GM12878 (cell line): ENCODE data around the gene MTX1. TPM values are rescaled to one million over a fixed set of nuclear protein-coding genes. Genes with fewer than 3 reads are reported as not detected.
"Not testable (repeated sequence)": the region's sequence is repeated elsewhere in the genome, so short reads cannot be mapped to it uniquely, and the experiment has no call there.

Experiments
- ATAC-seq: fragments of 200-7000 bp; cut with Tn5 transposase; 3 replicates; pipeline ENCODE4 v1.9.1; 2020; ENCODE audit warnings: mild to moderate bottlenecking, moderate library complexity
- BruUV-seq: library from RNA; stranded (reverse); fragments of 400-500 nt; replicated peaks from 2 replicates; lab custom pipeline; 2021; lab: Mats Ljungman, UMichigan
- CTCF ChIA-PET: fragments of 300-600 bp; sonication (Branson Sonifier 250); formaldehyde crosslinking; extraction: SDS; loops from one replicate; lab custom pipeline; 2021; ENCODE audit warnings: inconsistent platforms; lab: Yijun Ruan, JAX
- POLR2A ChIA-PET: fragments of 350-600 bp; formaldehyde crosslinking; extraction: SDS; loops from one replicate; lab custom pipeline; 2021; ENCODE audit warnings: inconsistent platforms; lab: Charles Lee
- RAD21 ChIA-PET: fragments of 300-600 bp; sonication (Branson Sonifier 250); formaldehyde crosslinking; loops from one replicate; lab custom pipeline; 2023; ENCODE audit warnings: antibody characterized with exemption; ENCODE audit not compliant: unreplicated experiment; lab: Charles Lee
- SMC1A ChIA-PET: fragments of 300-600 bp; sonication (Branson Sonifier 250); formaldehyde crosslinking; loops from one replicate; lab custom pipeline; 2023; ENCODE audit not compliant: unreplicated experiment, uncharacterized antibody; lab: Charles Lee
- DNase-seq: peaks from one replicate; pipeline ENCODE4 v3.0.0-alpha.2; 2011; ENCODE audit warnings: low read depth, low spot score
- FAIRE-seq: peaks from 3 replicates; lab custom pipeline; 2011; peaks lifted over from hg19 to GRCh38; lab: Jason Lieb, UNC
- H2AFZ ChIP-seq: 2 replicates; pipeline ENCODE4 v1.6.0; 2011; ENCODE audit warnings: low read depth, low read length, control low read depth; ENCODE audit not compliant: control insufficient read depth
- H3K27ac ChIP-seq: 2 replicates; pipeline ENCODE4 v1.5.1; 2011; ENCODE audit warnings: control low read depth; ENCODE audit not compliant: control insufficient read depth, insufficient read depth
- H3K27me3 ChIP-seq, 2 experiments: replicated peaks in 1 of 2; 2 replicates each; pipeline versions ENCODE4 v1.6.0 to v1.6.1; 2011; ENCODE audit warnings: low read length in 1 of 2; ENCODE audit not compliant: control insufficient read depth in 2 of 2, insufficient read depth in 2 of 2
- H3K36me3 ChIP-seq, 2 experiments: 2 replicates each; pipeline ENCODE4 v1.5.1; 2011; ENCODE audit warnings: low read length in 1 of 2; ENCODE audit not compliant: control insufficient read depth in 2 of 2, insufficient read depth in 2 of 2
- H3K4me1 ChIP-seq: 2 replicates; pipeline ENCODE4 v1.6.1; 2011; ENCODE audit warnings: mild to moderate bottlenecking, low read length, moderate library complexity, mixed read lengths; ENCODE audit not compliant: control insufficient read depth, insufficient read depth
- H3K4me2 ChIP-seq: 2 replicates; pipeline ENCODE4 v1.6.0; 2011; ENCODE audit warnings: control low read depth; ENCODE audit not compliant: control insufficient read depth, insufficient read depth
- H3K4me3 ChIP-seq: fragments of 200-600 bp; sonication (generic); 2 replicates; pipeline ENCODE4 v1.5.1; 2016
- H3K79me2 ChIP-seq: 2 replicates; pipeline ENCODE4 v1.6.0; 2011; ENCODE audit warnings: low read length; ENCODE audit not compliant: control insufficient read depth, insufficient read depth
- H3K9ac ChIP-seq: 2 replicates; pipeline ENCODE4 v1.8.0; 2011; ENCODE audit warnings: low read length, control low read depth, mixed read lengths; ENCODE audit not compliant: control insufficient read depth, insufficient read depth
- H3K9me3 ChIP-seq: replicated peaks from 3 replicates; pipeline ENCODE4 v1.5.1; 2011; ENCODE audit warnings: mild to moderate bottlenecking, low read length; ENCODE audit not compliant: control insufficient read depth, insufficient read depth
- H4K20me1 ChIP-seq: 2 replicates; pipeline ENCODE4 v1.6.0; 2011; ENCODE audit not compliant: control insufficient read depth, insufficient read depth
- CEBPB ChIP-seq, 2 experiments: fragments of 150-350 bp in 1 of 2; IDR thresholded peaks; 2 replicates each; pipeline ENCODE4 v1.6.1; 2012 to 2014; ENCODE audit warnings: low read depth in 2 of 2, low read length in 2 of 2, borderline replicate concordance in 1 of 2, inconsistent platforms in 1 of 2
- EED ChIP-seq: sonication (generic); IDR thresholded peaks from 2 replicates; pipeline ENCODE4 v1.6.1; 2016; ENCODE audit warnings: antibody characterized with exemption, low read depth
- JUND ChIP-seq: IDR thresholded peaks from 2 replicates; pipeline ENCODE4 v1.6.1; 2012; ENCODE audit warnings: low read depth, mild to moderate bottlenecking, low read length, improper control_type of control experiment, moderate library complexity
- MEF2A ChIP-seq: IDR thresholded peaks from 2 replicates; pipeline ENCODE4 v1.6.1; 2011; ENCODE audit warnings: low read depth, mild to moderate bottlenecking, low read length, moderate library complexity; ENCODE audit not compliant: insufficient read depth
- NR2C1 ChIP-seq: fragments of 450-650 bp; IDR thresholded peaks from 2 replicates; pipeline ENCODE4 v1.6.1; 2017; ENCODE audit warnings: antibody characterized with exemption, mild to moderate bottlenecking, moderate library complexity
- NR2C2 ChIP-seq: IDR thresholded peaks from 2 replicates; pipeline ENCODE4 v1.6.1; 2011; ENCODE audit warnings: borderline replicate concordance, low read depth; ENCODE audit not compliant: control insufficient read depth, insufficient read length
- SIX5 ChIP-seq: IDR thresholded peaks from 2 replicates; pipeline ENCODE4 v1.6.1; 2011; ENCODE audit warnings: mild to moderate bottlenecking, low read depth, low read length, moderate library complexity; ENCODE audit not compliant: severe bottlenecking
- TAF1 ChIP-seq: IDR thresholded peaks from 2 replicates; pipeline ENCODE4 v1.6.1; 2011; ENCODE audit warnings: mild to moderate bottlenecking, low read depth, low read length, borderline replicate concordance
- ZZZ3 ChIP-seq: IDR thresholded peaks from 2 replicates; pipeline ENCODE4 v1.6.1; 2011; ENCODE audit warnings: low read depth; ENCODE audit not compliant: control insufficient read depth, insufficient read length
- WGBS: methylation state at CpG from one replicate; pipeline ENCODE4 v1.1.6; 2016; ENCODE audit warnings: low lambda C conversion rate; ENCODE audit not compliant: insufficient replicate concordance, insufficient coverage; ENCODE audit errors: missing lambda C conversion rate; 5-methylcytosine and 5-hydroxymethylcytosine counted together
- in situ Hi-C: fragments of 300-500 bp; cut with MboI; formaldehyde crosslinking; loops from 9 replicates; pipeline ENCODE4 v1.14.3; 2018; ENCODE audit warnings: mixed read lengths
- intact Hi-C: fragments of 100-400 bp; cut with micrococcal nuclease; formaldehyde crosslinking; loops from one replicate; pipeline ENCODE4 v1.14.2; 2022; ENCODE audit not compliant: unreplicated experiment
- polyA plus RNA-seq, 11 experiments: library from polyadenylated mRNA; depleted of rRNA in 4 of 11; unstranded in 6 of 11; stranded (reverse) in 5 of 11; fragments of >200 nt; fragmentation: Nextera tagmentation in 4 of 11; fragmentation: Illumina TruSeq in 1 of 11; extraction: Ambion mirVana in 4 of 11; extraction: Trizol in 1 of 11; gene quantifications; 1 replicate in 1 of 11; 2 replicates in 10 of 11; pipeline versions ENCODE4 v1.2.1 to v1.2.3, GENCODE V29; 2011 to 2016; ENCODE audit warnings: inconsistent platforms in 2 of 11, missing spikeins in 2 of 11, low read depth in 1 of 11
- total RNA-seq, 4 experiments: library from RNA; depleted of rRNA in 3 of 4; stranded (reverse); fragments of >200 nt in 3 of 4; fragmentation: Illumina TruSeq in 1 of 4; extraction: Trizol in 1 of 4; gene quantifications; 2 replicates each; pipeline versions ENCODE4 v1.2.1 to v1.2.3, GENCODE V29; 2013 to 2021
- TF ChIP-seq, protein P1 (sequence below): fragments of 150-350 bp; IDR thresholded peaks from 2 replicates; pipeline ENCODE4 v1.6.1; 2014; ENCODE audit warnings: mild to moderate bottlenecking, low read depth, low read length

The MTX1 gene
- total and polyA plus RNA-seq, 10 of the 15 experiments (the other 5 are each of a cell fraction or from before 2014, with no cell fraction given), result 15.8 to 92.0 (median 49.1) TPM

DNA sequence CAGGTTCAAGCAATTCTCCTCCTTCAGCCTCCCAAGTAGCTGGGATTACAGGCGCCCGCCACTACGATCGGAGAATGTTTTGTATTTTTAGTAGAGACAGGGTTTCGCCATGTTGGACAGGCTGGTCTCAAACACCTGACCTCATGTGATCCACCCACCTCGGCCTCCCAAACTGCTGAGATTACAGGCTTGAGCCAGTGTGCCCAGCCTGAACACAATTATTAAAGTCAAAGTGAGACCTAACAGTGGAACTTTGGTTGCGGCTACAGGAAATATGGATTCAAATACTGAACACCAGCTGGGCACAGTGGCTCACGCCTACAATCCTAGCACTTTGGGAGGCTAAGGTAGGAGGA is 16.9 kb downstream of the MTX1 start:
- peak overlapping the region; percentile 88 for H3K4me2 ChIP-seq
- ChIA-PET SMC1A (interaction anchor here (1.0 to 6.7 kb wide), 8 partner anchors 16 to 311 kb away, joined by 3 to 89 read pairs (median 6); partner anchors contain the start of genes CLK2, MTX1 and THBS3), POLR2A (interaction anchor here (0.9 to 6.9 kb wide), 5 partner anchors 16 to 98 kb away, joined by 3 to 84 read pairs (median 28); partner anchors contain the start of genes MTX1 and THBS3), CTCF (interaction anchor here (0.9 to 7.0 kb wide), 12 partner anchors 14 to 136 kb away, joined by 3 to 154 read pairs (median 10); partner anchors contain the start of genes KRTCAP2, MTX1 and THBS3), RAD21 (interaction anchor here (1.0 to 6.5 kb wide), 7 partner anchors 17 to 98 kb away, joined by 3 to 85 read pairs (median 6); partner anchors contain the start of genes MTX1 and THBS3)
- FAIRE-seq, intact Hi-C loops, H2AFZ ChIP-seq, H3K9me3 ChIP-seq, DNase-seq, ATAC-seq, H3K27me3 ChIP-seq, BruUV-seq, in situ Hi-C loops, H4K20me1 ChIP-seq, H3K36me3 ChIP-seq: not testable (repeated sequence)
- peaks cover 22% of the 10 kb centered on the region for H3K79me2 ChIP-seq
- 28% methylated on average over 8 of the region's 8 CpGs for WGBS
- H3K4me1 ChIP-seq, result peaks cover 36% of the 10 kb centered on the region
- peak overlapping the region; percentile 67; the same call in 1 of the 2 replicates for H3K4me3 ChIP-seq
- peak overlapping the region; percentile 89; the same call in 1 of the 2 replicates for H3K9ac ChIP-seq
- H3K27ac ChIP-seq, result peak overlapping the region; percentile 96

GRCh38 chr1:155226188-155226909 is 17.9 kb downstream of the MTX1 start:
- no TSS peak for BruUV-seq
- CTCF ChIA-PET, result interaction anchor here (0.6 to 7.0 kb wide), 18 partner anchors 11 to 277 kb away, joined by 3 to 154 read pairs (median 10); partner anchors contain the start of genes KRTCAP2, MTX1, SCAMP3 and THBS3
- WGBS, result 1% methylated on average over 7 of the region's 7 CpGs
- intact Hi-C loops (loop anchor here (1.0 kb wide), 2 partner anchors 19 to 50 kb away; partner anchors contain the start of gene THBS3), in situ Hi-C loops (no loop called here)
- H2AFZ ChIP-seq, result peak overlapping the region; percentile 75
- RAD21 ChIA-PET, result interaction anchor here (1.0 to 6.5 kb wide), 11 partner anchors 15 to 135 kb away, joined by 3 to 85 read pairs (median 4); partner anchors contain the start of genes KRTCAP2, MTX1 and THBS3
- H4K20me1 ChIP-seq, result no peaks in the 10 kb centered on the region
- no peaks in the 10 kb centered on the region for H3K27me3 ChIP-seq
- peak overlapping the region; percentile 67 for H3K4me3 ChIP-seq
- no peaks in the 10 kb centered on the region; a peak in 1 of 4 replicates for H3K36me3 ChIP-seq
- ATAC-seq (peak; percentile 70), FAIRE-seq (peak; percentile 80), DNase-seq (no peak)
- H3K4me2 ChIP-seq, result peak overlapping the region; percentile 88
- peak overlapping the region; percentile 89 for H3K9ac ChIP-seq
- peaks cover 36% of the 10 kb centered on the region for H3K4me1 ChIP-seq
- no peaks in the 10 kb centered on the region for H3K9me3 ChIP-seq
- SMC1A ChIA-PET, result interaction anchor here (0.5 to 6.7 kb wide), 9 partner anchors 15 to 53 kb away, joined by 3 to 89 read pairs (median 7); partner anchors contain the start of genes KRTCAP2, MTX1 and THBS3
- POLR2A ChIA-PET, result interaction anchor here (0.8 to 6.9 kb wide), 9 partner anchors 16 to 82 kb away, joined by 3 to 84 read pairs (median 13); partner anchors contain the start of genes FDPS, KRTCAP2, MTX1 and THBS3
- H3K79me2 ChIP-seq, result peaks cover 22% of the 10 kb centered on the region
- H3K27ac ChIP-seq, result peak overlapping the region; percentile 96
- no peak for TF ChIP-seq ZZZ3
- no peak for TF ChIP-seq NR2C2
- no peak for TF ChIP-seq CEBPB (IDR thresholded peaks at IDR 0.05; ENCODE audit: borderline replicate concordance in 1 of 2, low read depth in 2 of 2, low read length in 2 of 2)
- TF ChIP-seq, protein P1, sequence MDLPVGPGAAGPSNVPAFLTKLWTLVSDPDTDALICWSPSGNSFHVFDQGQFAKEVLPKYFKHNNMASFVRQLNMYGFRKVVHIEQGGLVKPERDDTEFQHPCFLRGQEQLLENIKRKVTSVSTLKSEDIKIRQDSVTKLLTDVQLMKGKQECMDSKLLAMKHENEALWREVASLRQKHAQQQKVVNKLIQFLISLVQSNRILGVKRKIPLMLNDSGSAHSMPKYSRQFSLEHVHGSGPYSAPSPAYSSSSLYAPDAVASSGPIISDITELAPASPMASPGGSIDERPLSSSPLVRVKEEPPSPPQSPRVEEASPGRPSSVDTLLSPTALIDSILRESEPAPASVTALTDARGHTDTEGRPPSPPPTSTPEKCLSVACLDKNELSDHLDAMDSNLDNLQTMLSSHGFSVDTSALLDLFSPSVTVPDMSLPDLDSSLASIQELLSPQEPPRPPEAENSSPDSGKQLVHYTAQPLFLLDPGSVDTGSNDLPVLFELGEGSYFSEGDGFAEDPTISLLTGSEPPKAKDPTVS, result no peak
- 0 out of 2 replicates have a peak, but pooled peaks have one; percentile 23 for TF ChIP-seq MEF2A
- TF ChIP-seq JUND, result no peak
- no peak for TF ChIP-seq SIX5
- no peak for TF ChIP-seq NR2C1
- no peak for TF ChIP-seq EED
- no peak for TF ChIP-seq TAF1
